ENCODE results near the gene COMMD10. TPM values are rescaled to one million over a fixed set of nuclear protein-coding genes. Genes with fewer than 3 reads are reported as not detected.

COMMD10 gene
- total and polyA plus RNA-seq, 12 donors, result 16.8 to 42.8 (median 35.4) TPM

DNA sequence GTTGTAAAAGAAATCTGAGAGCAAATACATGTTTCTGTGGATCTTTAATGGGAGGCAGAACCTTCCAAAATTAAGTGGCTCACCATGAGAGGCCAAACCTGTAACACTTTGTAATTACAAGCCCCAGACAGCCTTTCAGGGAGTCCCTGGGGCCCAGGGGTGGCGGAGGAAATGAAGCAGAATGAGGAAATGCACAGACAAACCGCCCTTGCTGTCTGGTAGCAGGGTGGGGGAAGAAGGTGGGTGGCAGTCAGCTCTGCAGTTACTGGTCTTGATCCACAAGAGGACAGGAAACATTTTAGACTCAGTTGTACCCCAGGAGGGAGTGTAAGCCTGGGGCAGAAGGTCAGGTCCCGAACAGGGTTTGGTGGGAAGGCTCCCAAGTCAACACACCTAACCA is 46.0 kb upstream of the COMMD10 start:
- Histone ChIP-seq H3K4me3 (no peak overlapping the region), H3K36me3 (no peaks in the 10 kb centered on the region), H3K4me1 (peaks cover 0 to 4% (median 0%) of the 10 kb centered on the region in 9 donors), H3K9me3 (no peaks in the 10 kb centered on the region), H3K27me3 (peaks cover 0 to 14% (median 4%) of the 10 kb centered on the region in 7 donors), H3K27ac (no peak overlapping the region)
- 64 to 71% methylated on average over 3 of the region's 3 CpGs for WGBS, 2 donors
- intact Hi-C loops (cut with DNase I), result no loop called here
- DNase-seq, result no peak
- TF ChIP-seq, protein P1, sequence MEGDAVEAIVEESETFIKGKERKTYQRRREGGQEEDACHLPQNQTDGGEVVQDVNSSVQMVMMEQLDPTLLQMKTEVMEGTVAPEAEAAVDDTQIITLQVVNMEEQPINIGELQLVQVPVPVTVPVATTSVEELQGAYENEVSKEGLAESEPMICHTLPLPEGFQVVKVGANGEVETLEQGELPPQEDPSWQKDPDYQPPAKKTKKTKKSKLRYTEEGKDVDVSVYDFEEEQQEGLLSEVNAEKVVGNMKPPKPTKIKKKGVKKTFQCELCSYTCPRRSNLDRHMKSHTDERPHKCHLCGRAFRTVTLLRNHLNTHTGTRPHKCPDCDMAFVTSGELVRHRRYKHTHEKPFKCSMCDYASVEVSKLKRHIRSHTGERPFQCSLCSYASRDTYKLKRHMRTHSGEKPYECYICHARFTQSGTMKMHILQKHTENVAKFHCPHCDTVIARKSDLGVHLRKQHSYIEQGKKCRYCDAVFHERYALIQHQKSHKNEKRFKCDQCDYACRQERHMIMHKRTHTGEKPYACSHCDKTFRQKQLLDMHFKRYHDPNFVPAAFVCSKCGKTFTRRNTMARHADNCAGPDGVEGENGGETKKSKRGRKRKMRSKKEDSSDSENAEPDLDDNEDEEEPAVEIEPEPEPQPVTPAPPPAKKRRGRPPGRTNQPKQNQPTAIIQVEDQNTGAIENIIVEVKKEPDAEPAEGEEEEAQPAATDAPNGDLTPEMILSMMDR (IDR thresholded peaks at IDR 0.05), result no peak
- ATAC-seq, result no peak

DNA sequence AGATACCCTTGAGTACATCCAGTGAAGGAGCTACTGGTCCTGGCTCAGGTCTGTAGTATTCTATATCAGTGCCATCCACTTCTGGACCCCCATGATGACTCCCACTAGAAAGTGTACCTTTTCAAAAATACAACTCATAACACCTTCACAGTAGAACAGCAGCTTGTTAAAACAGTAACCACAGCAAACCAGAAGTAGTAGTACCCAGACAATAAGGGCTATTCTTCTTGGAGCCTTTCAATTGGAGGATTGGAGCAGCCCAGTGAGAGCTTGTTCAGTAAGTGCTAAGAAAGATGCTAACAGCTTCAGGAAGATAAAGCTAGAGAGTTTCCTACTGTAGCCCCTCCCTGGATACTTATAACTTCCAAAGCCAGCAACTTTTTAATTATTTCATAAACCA is 42.5 kb upstream of the COMMD10 start:
- H3K36me3 ChIP-seq, result no peaks in the 10 kb centered on the region
- H3K4me3 ChIP-seq, result no peak overlapping the region
- DNase-seq (no peak), ATAC-seq (no peak)
- H3K4me1 ChIP-seq, result peaks cover 0 to 4% (median 0%) of the 10 kb centered on the region in 9 donors
- no peak overlapping the region for H3K27ac ChIP-seq
- H3K9me3 ChIP-seq, result no peaks in the 10 kb centered on the region
- H3K27me3 ChIP-seq, result peaks cover 0 to 14% (median 3%) of the 10 kb centered on the region in 7 donors
- TF ChIP-seq, protein P1 (IDR thresholded peaks at IDR 0.05), result no peak
- intact Hi-C loops (cut with DNase I), result no loop called here

- TF ChIP-seq, protein P1 (IDR thresholded peaks at IDR 0.05), result no peak
- no peak overlapping the region for H3K4me3 ChIP-seq
- ATAC-seq, result no peak
- DNase-seq, result no peak
- peaks cover 0 to 21% (median under 1%) of the 10 kb centered on the region in 7 donors for H3K27me3 ChIP-seq
- H3K4me1 ChIP-seq, result peaks cover 0 to under 1% (median 0%) of the 10 kb centered on the region in 9 donors
- no peaks in the 10 kb centered on the region for H3K36me3 ChIP-seq
- 79 to 80% methylated on average over 3 of the region's 3 CpGs for WGBS, 2 donors
- intact Hi-C loops (cut with DNase I), result no loop called here
- no peak overlapping the region for H3K27ac ChIP-seq
- H3K9me3 ChIP-seq, result no peaks in the 10 kb centered on the region
These were observed 40.8 kb upstream of the COMMD10 start for GRCh38 chr5:116044073-116044472.

DNA sequence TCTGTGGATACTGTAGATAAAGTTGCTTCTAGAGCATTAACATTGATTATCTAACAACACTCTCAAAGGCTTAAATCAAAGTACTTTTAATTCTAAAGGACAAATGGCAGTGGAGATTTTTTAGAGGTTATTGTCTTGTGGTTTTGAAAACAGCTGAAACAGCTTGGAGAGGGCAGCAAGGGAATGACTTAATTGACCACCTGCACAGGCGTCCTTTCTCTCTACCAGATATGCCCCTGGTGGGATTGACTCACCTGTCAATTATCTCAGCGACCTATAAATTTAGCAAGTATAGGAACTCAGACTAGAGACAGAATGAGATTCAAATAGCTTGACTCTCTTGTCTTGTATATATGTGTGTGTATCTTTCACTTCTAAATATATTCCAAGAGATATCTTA is 39.0 kb upstream of the COMMD10 start:
- Histone ChIP-seq H3K36me3 (no peaks in the 10 kb centered on the region), H3K27me3 (peaks cover 0 to 19% (median 0%) of the 10 kb centered on the region in 7 donors), H3K9me3 (no peaks in the 10 kb centered on the region), H3K27ac (no peak overlapping the region), H3K4me1 (no peaks in the 10 kb centered on the region), H3K4me3 (no peak overlapping the region)
- intact Hi-C loops (cut with DNase I), result no loop called here
- DNase-seq (no peak), ATAC-seq (no peak)
- TF ChIP-seq, protein P1 (IDR thresholded peaks at IDR 0.05), result no peak
- 63 to 75% methylated on average over 2 of the region's 2 CpGs for WGBS, 2 donors
